GM19463 (cell line): Measurements from ENCODE around the gene IL27RA.

Experiments used
- ATAC-seq: cut with Tn5 transposase; IDR thresholded peaks from one replicate; pipeline ENCODE4 v1.9.1; 2021; ENCODE audit warnings: mild to moderate bottlenecking, moderate library complexity; ENCODE audit not compliant: unreplicated experiment

IL27RA gene

DNA sequence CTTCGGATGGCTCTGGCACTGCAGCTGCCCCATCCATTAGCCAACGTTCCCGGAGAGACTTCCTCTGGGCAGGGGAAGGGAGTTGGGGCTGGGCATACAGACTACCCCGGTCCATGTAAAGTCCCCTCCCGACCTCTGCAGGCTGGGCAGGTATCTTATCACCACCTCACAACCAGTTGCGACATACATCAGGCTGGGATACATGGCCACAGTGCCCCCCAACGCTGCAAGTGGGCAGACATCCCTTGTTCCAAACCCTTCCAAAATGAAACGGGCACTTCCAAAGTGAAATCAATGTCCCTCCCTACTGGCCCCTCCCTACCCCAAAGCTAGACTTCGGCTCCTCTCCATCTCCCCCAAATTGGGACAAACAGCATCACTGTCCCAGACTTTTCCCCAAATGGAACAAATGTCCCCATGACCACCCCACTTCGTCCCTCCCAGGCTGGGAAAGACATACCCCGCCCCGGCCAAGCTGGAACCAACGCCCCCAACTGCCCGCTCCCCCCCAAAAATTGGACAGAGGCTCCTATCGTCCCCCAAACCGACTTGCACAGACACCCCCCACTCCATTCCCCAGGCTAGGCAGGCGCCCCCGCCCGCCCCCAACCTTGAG lies 25.3 kb downstream of the IL27RA start:
- no peak for ATAC-seq

DNA sequence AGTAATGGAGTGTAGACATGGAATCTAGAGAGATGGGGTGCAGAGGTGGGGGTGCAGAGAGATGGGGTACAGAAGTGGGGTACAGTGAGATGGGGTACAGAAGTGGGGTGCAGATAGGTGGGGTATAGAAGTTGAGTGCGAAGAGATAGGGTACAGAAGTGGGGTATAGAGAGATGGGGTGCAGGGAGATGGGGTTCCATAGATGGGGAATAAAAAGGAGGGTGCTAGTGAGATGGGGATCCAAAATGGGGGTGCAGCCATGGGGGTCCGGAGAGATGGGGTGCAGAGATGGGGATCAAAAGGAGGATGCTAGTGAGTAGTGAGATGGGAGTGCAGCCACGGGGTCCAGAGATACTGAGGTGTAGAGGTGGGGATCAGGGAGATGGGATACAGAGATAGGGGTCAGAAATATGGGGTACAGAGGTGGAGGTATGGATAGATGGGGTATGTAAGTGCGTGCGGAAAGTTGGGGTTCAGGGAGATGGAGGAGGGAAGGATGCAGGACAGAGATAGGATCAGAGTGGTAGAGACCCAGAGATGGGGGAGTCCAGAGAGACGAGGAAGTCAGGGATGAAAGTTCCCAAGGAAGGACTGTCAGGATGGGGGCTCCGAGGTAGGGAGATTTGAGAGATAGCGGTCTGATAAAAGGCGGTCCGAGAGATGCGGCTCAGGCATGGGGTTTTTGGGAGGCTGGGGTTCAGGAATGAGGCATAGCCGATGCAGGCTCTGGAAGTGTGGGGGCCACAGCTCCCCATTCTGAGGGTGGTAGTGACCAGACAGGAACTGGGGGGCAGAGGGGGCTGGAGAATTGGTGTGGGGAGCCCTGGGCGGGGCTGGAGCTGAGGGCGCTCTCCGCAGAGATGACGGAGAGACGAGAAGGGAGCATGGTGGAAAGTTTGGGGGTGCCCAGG lies 26.9 kb downstream of the IL27RA start:
- no peak for ATAC-seq

DNA sequence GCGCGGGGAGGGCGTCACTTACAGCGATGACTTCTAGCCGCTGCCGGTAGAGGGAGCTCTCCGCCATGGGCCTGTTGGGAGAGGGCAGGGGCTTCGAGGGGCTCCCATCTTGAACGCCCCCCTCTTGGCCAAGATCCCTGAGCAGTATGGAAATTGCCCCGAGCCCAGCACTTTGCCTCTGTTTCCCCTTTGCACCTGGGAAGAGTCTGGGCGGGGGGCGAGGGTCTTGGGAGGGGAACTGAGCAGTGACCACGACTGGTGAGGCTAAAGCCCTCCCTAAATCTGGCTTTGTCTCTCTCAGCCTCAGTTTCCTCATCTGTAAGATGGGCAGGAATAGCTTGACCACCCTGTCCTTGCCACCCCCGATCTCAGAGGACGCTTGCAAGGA lies 27.5 kb downstream of the IL27RA start:
- no peak for ATAC-seq

DNA sequence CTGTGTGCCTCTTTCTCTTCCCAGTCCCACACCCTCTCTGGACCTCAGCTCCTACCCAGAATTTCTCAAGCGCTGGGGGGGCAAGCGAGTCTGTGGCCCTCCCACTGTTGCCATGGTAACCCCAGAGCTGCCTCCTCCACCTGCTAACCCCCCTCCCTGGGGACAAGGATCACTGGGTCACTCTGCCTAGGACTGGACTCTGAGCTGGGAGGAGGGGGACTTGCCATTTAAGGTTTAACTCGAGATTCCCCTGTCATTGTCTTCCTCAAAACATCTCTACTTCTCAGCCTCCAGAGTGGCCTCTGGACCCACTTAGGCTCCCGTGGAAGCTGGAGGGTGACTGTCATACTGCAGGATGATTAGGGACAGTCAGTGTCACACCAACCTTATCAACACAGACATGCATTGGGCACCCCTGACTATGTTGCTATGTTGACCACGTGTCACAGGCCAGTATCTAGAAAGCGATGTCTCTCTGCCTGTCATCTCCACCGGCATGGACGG lies 28.1 kb downstream of the IL27RA start:
- ATAC-seq, result no peak

DNA sequence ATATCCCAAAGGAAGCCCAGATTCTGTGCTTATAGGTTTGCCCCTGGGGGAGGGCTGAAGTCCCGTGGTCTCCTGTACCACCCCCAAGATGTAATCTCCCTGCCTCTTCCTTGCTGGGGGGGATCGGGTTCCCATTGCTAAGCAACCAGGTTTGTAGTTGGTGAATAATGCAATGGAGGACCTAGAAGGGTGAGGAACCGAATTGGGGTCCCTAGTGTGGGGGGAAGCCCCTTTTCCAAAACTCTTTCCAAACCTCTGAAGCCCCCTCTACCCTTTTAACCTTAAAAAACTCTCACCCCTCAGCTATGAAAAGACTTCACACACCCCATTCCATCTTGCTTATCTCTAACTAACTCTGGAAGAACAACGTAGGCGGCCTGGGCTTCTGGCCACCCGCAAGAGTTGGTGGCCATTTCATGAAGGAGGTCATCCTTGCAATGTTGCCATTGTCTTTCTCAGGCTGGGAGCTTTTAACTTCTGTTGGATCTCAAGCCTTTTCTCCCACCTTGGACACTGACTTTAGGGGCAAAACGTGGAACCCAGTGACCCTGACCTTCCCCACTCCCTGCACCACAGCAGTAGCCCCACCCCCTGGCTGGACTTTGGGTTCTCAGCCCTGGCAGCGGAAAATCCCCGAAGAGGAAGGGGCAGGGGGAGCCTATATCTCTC lies 29.7 kb downstream of the IL27RA start:
- no peak for ATAC-seq

DNA sequence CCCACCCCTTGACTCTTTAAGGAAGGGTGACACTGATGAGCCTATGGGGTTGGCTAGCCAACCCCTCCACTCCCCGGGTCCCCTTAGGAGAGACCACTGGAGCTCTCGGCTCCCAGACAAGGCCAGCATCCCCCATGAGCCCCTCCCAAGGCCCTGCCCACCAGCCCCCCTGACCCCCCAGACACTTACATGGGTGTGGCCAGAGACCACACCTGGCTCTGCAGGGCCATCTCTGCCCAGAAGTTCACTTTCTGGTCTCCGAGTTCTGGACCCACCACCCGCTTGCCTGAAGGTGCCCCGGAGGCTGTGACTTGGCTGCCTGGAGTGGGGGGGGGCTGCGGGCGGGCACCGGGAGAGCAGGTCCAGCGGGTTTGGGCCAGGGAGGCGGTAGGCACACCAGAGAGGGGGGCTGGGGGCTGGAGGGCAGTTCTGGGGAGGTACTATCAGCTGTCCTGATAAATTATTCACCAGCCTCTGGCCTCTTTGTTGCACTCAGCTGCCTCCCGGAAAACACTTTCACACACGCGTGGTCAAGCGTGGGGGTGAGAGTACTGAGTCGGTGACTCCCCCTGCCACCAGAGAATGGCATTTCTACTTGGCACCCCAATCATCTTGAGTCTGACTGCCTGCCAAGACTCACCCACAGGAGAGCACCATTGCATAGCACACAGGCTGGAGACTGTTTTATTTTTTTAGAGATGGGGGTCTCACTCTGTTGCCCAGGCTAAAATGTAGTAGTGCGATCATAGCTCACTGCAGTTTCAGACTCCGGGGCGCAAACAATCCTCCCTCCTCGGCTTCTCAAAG lies 30.4 kb downstream of the IL27RA start, which contains the start of gene PALM3:
PALM3 (minus strand) TSS at position 326 of the 807 bp plus-strand sequence; CDS start at position 230, 96 bp downstream.
- no peak for ATAC-seq

DNA sequence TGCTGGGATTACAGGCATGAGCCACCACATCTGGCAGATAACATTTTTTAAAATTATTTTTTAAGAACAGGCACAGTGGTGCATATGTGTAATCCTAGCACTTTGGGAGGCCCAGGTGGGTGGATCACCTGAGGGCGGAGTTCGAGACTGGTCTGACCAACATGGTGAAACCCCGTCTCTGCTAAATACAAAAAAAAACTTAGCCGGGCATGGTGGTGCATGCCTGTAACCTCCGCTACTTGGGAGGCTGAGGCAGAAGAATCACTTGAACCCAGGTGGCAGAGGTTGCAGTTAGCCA lies 30.9 kb downstream of the IL27RA start:
- ATAC-seq, result no peak

DNA sequence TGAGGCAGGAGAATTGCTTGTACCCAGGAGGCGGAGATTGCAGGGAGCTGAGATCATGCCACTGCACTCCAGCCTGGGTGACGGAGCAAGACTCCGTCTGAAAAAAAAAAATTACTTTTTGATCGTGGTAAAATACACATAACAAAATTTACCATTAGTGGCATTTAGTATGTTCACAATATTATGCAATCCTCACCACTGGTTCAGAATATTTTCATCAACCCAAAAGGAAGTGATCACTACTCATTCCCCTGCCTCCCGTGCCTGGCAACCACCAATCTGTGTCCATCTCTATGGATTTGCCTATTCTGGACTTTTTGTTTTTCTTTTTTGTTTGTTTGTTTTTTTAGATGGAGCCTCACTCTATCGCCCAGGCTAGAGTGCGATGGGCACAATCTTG lies 31.5 kb downstream of the IL27RA start:
- ATAC-seq, result no peak

DNA sequence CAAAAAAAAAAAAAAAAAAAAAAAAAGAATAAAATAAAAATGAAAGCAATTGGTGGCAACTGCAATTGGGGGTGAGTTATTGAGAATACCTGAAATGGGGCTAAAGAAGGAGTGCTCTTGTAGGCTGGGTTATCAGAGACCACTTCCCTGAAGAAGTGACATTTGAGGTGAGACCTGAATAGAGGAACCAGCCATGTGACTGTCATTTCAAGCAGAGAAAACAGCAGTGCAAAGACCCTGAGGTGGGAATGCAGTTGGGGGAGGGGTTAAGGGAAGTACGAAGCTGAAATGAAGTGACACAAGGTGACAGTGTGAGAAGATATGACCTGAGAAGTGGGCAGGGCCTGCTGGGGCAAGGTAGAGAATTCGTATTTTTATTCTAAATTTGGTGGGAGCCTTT lies 34.6 kb downstream of the IL27RA start:
- no peak for ATAC-seq

DNA sequence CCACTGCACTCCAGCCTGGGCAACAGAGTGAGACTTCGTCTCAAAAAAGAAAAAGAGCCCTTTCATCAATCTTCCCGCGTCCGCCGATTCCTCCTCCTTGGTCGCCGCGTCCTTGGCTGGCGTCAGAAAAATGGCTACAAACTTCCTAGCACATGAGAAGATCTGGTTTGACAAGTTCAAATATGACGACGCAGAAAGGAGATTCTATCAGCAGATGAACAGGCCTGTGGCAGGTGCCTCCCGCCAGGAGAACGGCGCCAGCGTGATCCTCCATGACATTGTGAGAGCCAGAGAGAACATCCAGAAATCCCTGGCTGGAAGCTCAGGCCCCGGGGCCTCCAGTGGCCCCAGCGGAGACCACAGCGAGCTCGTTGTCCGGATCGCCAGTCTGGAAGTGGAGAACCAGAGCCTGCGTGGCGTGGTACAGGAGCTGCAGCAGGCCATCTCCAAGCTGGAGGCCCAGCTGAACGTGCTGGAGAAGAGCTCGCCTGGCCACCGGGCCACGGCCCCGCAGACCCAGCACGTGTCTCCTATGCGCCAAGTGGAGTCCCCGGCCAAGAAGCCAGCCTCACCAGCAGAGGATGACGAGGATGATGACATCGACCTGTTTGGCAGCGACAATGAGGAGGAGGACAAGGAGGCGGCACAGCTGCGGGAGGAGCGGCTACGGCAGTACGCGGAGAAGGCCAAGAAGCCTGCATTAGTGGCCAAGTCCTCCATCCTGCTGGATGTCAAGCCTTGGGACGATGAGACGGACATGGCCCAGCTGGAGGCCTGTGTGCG lies 38.9 kb downstream of the IL27RA start:
- no peak for ATAC-seq

DNA sequence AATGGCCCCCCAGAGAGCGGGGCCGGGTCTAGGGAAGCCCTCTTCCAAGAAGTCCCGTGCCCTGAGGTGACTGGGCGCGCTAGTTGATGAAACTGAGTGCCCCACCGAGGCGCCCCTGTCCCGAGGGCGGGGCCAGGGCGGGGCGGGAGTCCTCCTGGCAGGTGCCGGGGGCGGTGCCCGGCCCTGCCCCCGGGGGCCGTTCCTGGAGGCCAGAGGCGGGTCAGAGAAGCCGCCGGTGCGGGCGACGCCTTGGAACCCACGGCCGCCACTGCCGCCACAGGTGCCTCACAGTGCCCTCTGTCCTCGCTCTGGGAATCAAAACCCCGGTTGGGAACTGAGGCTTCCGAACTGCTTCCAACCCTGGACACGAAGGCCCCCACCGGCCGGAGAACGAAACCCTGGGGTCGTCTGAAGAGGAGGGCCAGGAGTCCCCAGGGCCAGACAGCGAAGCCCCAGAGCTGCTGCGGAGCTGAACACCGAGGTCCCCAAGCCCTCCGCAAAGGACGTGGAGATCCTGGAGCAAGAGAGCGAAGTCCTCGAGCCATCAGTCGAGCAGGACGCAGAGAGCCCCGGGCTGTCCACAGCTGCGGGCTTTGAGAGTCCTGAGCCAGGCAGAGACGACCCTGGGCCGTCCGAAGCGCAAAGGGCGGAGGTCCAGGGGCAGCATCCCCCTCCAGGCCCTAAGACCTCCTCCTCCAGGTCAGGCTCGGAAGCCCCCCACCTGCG lies 41.1 kb downstream of the IL27RA start, which contains the start of gene MISP3:
MISP3 (plus strand) TSS at position 252 of the 726 bp plus-strand sequence. CDS start 524 bp downstream, outside the sequence.
- ATAC-seq, result peak; percentile 23

DNA sequence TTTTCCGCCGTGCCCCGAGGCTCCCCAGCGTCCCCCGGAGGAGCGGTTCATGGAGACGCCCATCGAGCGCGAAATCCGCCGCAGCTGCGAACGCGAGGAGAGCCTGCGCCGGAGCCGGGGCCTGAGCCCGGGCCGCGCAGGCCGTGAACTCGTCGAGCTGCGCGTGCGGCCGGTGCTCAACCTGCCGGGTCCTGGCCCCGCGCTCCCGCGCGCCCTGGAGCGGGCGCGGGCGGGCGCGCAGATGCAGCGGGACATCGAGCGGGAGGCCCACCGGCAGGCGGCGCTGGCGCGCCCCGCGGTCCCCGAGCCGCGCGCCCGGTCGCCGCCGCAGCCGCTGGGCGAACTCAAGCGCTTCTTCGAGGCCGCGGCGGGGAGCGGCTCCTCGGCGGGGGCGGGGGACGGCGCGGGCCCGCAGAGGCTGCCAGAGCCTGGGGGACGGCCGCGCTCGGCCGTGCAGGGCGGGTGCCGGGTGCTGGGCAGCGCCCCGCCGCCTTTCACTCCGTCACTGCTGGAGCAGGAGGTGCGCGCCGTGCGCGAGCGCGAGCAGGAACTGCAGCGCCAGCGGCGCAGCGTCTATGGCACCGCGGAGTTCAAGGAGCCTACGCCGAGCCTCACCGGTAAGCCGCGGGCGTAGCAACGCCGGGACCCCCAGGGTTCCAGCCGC lies 41.8 kb downstream of the IL27RA start:
- peak; percentile 54 for ATAC-seq

DNA sequence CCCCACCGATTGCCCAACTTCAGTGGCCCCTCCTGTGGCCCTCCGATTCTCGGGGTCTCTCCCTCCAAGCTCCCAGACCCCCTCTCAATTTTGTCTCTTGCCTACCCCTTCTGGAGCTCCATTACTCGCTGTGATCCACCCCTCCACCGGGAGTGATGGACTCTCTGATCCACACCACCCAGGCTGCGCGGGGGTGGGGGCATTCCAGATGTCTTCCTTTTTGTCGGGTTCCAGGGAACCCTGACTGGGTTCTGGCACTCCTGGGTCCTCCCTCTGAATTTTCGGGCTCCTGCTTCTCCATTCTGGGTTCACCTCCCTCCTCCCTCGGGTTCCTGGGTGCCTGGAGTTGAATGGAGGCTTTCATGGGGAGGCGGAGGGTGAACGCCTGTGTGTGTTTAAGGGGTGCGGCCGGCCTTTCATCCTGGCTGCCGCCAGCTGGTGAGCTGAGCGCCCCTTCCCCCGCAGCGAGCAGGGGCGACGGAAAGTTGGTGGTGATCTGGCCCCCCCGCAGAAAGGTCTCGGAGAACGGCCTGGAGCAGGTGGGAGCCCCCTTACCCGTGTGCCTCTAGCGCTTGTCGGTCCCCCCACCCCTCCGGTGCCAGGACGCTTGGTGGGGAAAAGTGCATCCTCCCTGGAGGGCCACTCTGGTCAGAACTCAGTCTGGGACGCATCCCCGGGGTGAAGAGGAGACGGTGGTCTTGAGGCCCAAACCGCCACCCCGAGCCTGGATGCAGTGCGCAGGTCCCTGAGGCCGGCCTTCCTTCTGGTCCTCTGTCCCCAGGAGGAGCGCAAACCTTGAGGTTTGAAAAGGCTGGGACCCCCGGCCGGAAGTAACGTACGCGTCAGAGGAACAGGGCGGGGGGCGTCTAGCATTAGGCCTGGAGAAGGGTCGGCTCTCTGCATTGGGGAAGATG lies 42.6 kb downstream of the IL27RA start:
- no peak for ATAC-seq

DNA sequence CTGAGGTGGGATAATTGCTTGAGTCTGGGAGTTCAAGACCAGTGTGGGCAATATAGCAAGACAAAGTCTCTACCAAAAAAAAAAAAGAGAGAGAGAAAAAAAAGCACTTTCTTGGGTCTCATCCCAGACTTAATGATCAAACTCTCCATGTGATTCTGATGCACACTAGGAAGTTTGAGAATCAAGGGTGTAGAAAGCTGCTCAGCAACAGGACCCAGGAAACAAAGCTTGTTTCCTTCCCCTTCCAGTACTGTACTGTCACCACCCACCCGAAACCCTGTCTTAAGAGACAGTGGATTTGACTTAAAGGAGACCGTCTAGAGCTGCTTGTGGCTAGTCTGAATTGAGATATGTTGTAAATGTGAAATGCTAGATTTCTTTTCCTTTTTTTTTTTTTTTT lies 46.8 kb downstream of the IL27RA start:
- no peak for ATAC-seq

DNA sequence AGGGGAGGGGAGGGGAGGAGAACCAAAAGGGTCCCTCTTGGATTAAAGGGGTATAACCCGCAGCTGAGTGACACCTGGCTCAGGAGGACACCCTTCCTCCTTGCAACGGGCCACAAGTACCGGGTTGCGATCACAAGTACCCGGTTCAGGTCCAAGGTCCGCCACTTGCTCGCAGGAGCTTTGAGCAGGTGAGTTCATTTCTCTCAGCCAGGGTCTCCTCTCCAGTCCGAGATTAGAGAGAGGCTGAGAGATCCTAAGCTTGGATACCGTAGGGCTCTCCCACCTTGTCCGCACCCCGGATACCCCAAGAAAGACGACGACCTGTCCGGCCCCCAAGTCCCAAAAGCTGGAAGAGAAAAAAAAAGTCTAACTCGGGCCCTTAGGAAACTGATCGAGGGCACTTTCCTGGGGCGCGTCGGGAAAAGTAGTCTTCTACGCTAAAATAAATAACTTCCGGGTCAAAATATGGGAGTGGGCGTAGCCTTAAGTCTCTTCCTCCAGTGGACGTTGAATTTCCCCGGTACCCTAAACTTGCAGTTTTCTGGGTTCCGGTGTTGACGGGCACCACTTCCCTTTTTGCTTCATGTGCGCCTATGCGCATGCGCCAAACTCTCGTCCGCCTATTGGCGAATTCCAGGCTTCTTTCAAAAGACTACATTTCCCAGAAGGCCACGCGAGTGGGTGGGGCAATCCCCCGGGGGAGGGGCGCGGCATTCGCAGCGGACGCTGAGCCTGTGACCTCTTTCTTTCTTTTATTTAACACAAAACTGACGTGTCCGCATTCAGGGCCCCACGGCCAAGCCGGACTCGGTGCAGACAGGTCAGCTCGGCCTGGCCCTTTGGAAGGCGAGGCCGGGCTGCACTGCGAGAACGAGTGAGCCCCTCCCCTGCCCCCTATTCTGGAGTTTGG lies 49.6 kb downstream of the IL27RA start:
- ATAC-seq, result peak; percentile 77

DNA sequence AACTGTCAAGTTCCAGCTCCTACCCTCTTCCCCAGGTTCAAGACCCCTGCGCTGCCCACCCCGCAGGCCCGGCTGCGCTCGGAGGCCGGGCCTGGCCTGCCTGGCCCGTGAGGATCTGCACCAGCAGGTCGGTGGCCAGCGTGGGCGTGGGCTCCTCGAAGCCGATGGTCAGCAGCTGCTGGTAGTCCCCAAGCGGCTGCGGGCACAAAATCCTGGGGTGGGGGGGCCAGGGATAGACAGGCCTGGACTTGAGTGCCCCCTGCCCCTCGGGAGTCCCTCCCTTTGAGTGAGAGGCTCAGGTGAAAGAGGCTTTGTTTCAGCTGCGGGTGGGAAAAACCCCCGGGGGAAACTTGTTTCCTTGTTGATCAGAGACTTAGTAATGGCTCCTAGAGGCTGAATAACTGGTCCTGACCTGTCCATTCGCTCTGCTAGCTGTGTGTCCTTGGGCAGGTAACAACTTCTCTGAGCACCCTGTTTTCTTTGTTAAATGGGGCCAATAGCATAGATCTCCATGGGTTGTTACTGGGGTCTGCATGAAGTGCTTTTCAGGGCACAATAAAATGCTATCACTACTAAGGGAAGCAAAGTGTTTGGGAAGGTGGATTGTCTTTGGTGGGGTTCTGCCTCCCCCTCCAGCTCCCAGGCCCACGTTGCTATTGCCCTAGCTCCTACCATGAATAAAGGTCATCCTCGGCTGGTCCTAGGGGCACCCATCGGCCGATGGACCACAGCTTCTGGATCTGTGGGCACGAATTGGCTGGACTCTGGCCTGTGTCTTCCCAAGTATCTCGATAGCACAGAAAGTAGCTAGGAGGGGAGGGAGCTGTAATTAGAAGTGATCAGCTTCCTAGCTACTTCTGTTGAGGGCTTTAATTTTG lies 50.5 kb downstream of the IL27RA start:
- ATAC-seq, result peak; percentile 9
